H1 (cell line): ENCODE data around the gene GNAQ. TPM values are rescaled to one million over a fixed set of nuclear protein-coding genes. Genes with fewer than 3 reads are reported as not detected.

ENCODE experiments used
- CTCF ChIA-PET: fragments of 300-600 bp; sonication (Branson Sonifier 250); formaldehyde crosslinking; loops from one replicate; lab custom pipeline; 2021; ENCODE audit not compliant: partially characterized antibody; lab: Charles Lee
- POLR2A ChIA-PET: fragments of 300-600 bp; sonication (Branson Sonifier 250); formaldehyde crosslinking; loops from one replicate; lab custom pipeline; 2021; ENCODE audit warnings: inconsistent platforms; ENCODE audit not compliant: partially characterized antibody; lab: Charles Lee
- DNase-seq, 2 experiments: peaks; one replicate each; pipeline versions ENCODE4 v3.0.0 to v3.0.0-alpha.2; 2010 to 2022; ENCODE audit warnings: low spot score in 2 of 2, low read depth in 1 of 2, mixed read lengths in 1 of 2
- FAIRE-seq: peaks from 2 replicates; lab custom pipeline; 2011; peaks lifted over from hg19 to GRCh38; lab: Jason Lieb, UNC
- H2AFZ ChIP-seq: 2 replicates; pipeline ENCODE4 v1.8.1; 2012; ENCODE audit warnings: low read length, inconsistent platforms
- H2AK5ac ChIP-seq: 2 replicates; pipeline ENCODE4 v1.6.1; 2013; ENCODE audit warnings: low read depth, low read length
- H2BK120ac ChIP-seq: replicated peaks from 2 replicates; pipeline ENCODE3; 2013; ENCODE audit warnings: low read depth, low read length, inconsistent platforms
- H2BK12ac ChIP-seq: 2 replicates; pipeline ENCODE4 v1.6.1; 2013; ENCODE audit warnings: low read depth, low read length
- H2BK15ac ChIP-seq: 2 replicates; pipeline ENCODE4 v1.6.1; 2013; ENCODE audit warnings: low read length
- H2BK20ac ChIP-seq: 2 replicates; pipeline ENCODE4 v1.6.1; 2013; ENCODE audit warnings: low read length
- H2BK5ac ChIP-seq: 2 replicates; pipeline ENCODE4 v1.6.1; 2013; ENCODE audit warnings: low read depth, low read length
- H3K14ac ChIP-seq: 2 replicates; pipeline ENCODE4 v1.6.1; 2013; ENCODE audit warnings: inconsistent platforms; ENCODE audit not compliant: insufficient read length
- H3K18ac ChIP-seq: 2 replicates; pipeline ENCODE4 v1.6.1; 2013; ENCODE audit warnings: low read length; ENCODE audit errors: extremely low read depth
- H3K23ac ChIP-seq: 2 replicates; pipeline ENCODE4 v1.6.1; 2013; ENCODE audit warnings: inconsistent platforms; ENCODE audit not compliant: insufficient read length
- H3K23me2 ChIP-seq: 2 replicates; pipeline ENCODE4 v1.6.1; 2013; ENCODE audit warnings: low read depth, low read length
- H3K27ac ChIP-seq: 2 replicates; pipeline ENCODE4 v1.6.1; 2011; ENCODE audit warnings: low read depth, low read length, inconsistent platforms
- H3K27me3 ChIP-seq, 4 experiments: replicated peaks in 1 of 4; 1 replicate in 1 of 4; 2 replicates in 3 of 4; pipeline versions ENCODE4 v1.6.1 to v1.8.1; 2011 to 2013; ENCODE audit warnings: low read length in 3 of 4, mild to moderate bottlenecking in 3 of 4, inconsistent platforms in 2 of 4, mixed read lengths in 2 of 4, moderate library complexity in 1 of 4; ENCODE audit not compliant: control insufficient read depth in 3 of 4, insufficient read depth in 3 of 4; ENCODE audit errors: extremely low read depth in 1 of 4
- H3K36me3 ChIP-seq, 4 experiments: 2 replicates each; pipeline versions ENCODE4 v1.6.1 to v1.8.1; 2011 to 2013; ENCODE audit warnings: mild to moderate bottlenecking in 4 of 4, low read length in 3 of 4, moderate library complexity in 2 of 4, control low read depth in 1 of 4, inconsistent platforms in 1 of 4; ENCODE audit not compliant: insufficient read depth in 4 of 4, control insufficient read depth in 2 of 4
- H3K4ac ChIP-seq: replicated peaks from 2 replicates; pipeline ENCODE3; 2013; ENCODE audit warnings: low read length, low read depth, mixed read lengths, inconsistent platforms; ENCODE audit not compliant: insufficient read length
- H3K4me1 ChIP-seq, 4 experiments: replicated peaks in 1 of 4; 1 replicate in 1 of 4; 2 replicates in 3 of 4; pipeline versions ENCODE4 v1.6.1 to v1.8.1; 2011 to 2013; ENCODE audit warnings: low read length in 3 of 4, inconsistent platforms in 2 of 4, mixed read lengths in 1 of 4; ENCODE audit not compliant: insufficient read depth in 4 of 4, control insufficient read depth in 3 of 4
- H3K4me2 ChIP-seq, 2 experiments: 2 replicates each; pipeline versions ENCODE4 v1.6.1 to v1.8.1; 2011 to 2013; ENCODE audit warnings: low read depth in 2 of 2, low read length in 2 of 2, control low read depth in 1 of 2, inconsistent platforms in 1 of 2, mild to moderate bottlenecking in 1 of 2; ENCODE audit not compliant: insufficient read depth in 1 of 2
- H3K4me3 ChIP-seq, 4 experiments: fragments of 200-600, 300-600 bp in 1 of 4; sonication (generic), shearing (Covaris generic), sonication (Bioruptor Twin) in 1 of 4; 2 replicates each; pipeline versions ENCODE4 v1.5.1 to v1.8.1; 2011 to 2016; ENCODE audit warnings: low read length in 4 of 4, low read depth in 3 of 4, control low read depth in 2 of 4, inconsistent platforms in 2 of 4, mild to moderate bottlenecking in 2 of 4, mixed read lengths in 1 of 4, moderate library complexity in 1 of 4; ENCODE audit not compliant: insufficient read depth in 2 of 4; ENCODE audit errors: extremely low read depth in 1 of 4
- H3K56ac ChIP-seq: replicated peaks from 2 replicates; pipeline ENCODE3; 2013; ENCODE audit warnings: low read depth, mild to moderate bottlenecking, mixed read lengths, low read length, inconsistent platforms; ENCODE audit not compliant: insufficient read length
- H3K79me1 ChIP-seq: 2 replicates; pipeline ENCODE4 v1.6.1; 2013; ENCODE audit warnings: low read depth, low read length, control low read depth
- H3K79me2 ChIP-seq, 2 experiments: 2 replicates each; pipeline versions ENCODE4 v1.6.1 to v1.8.1; 2012 to 2013; ENCODE audit warnings: low read length in 2 of 2, mild to moderate bottlenecking in 2 of 2, inconsistent platforms in 1 of 2; ENCODE audit not compliant: insufficient read depth in 2 of 2, control insufficient read depth in 1 of 2
- H3K9ac ChIP-seq, 4 experiments: replicated peaks in 1 of 4; 1 replicate in 1 of 4; 2 replicates in 3 of 4; pipeline versions ENCODE4 v1.6.1 to v1.8.1; 2011 to 2013; ENCODE audit warnings: low read depth in 3 of 4, low read length in 3 of 4, control low read depth in 2 of 4, mild to moderate bottlenecking in 2 of 4, moderate library complexity in 2 of 4, inconsistent platforms in 1 of 4; ENCODE audit errors: extremely low read depth in 1 of 4
- H3K9me3 ChIP-seq, 2 experiments: 2 replicates each; pipeline versions ENCODE4 v1.6.1 to v1.8.1; 2012 to 2013; ENCODE audit warnings: mild to moderate bottlenecking in 2 of 2, moderate library complexity in 2 of 2, control low read depth in 1 of 2, inconsistent platforms in 1 of 2, low read depth in 1 of 2, low read length in 1 of 2, mixed read lengths in 1 of 2; ENCODE audit not compliant: insufficient read depth in 2 of 2
- H4K20me1 ChIP-seq, 2 experiments: replicated peaks in 1 of 2; 2 replicates each; pipeline versions ENCODE3 to v1.8.1; 2011 to 2013; ENCODE audit warnings: inconsistent platforms in 2 of 2, low read length in 2 of 2, mild to moderate bottlenecking in 1 of 2; ENCODE audit not compliant: insufficient read depth in 2 of 2, control insufficient read depth in 1 of 2
- H4K5ac ChIP-seq: 2 replicates; pipeline ENCODE4 v1.6.1; 2013; ENCODE audit warnings: low read length, low read depth, mixed read lengths, inconsistent platforms; ENCODE audit not compliant: insufficient read length
- H4K8ac ChIP-seq: 2 replicates; pipeline ENCODE4 v1.8.0; 2013; ENCODE audit warnings: mild to moderate bottlenecking, moderate library complexity, low read length, inconsistent platforms; ENCODE audit not compliant: insufficient read depth; ENCODE audit errors: extremely low read depth
- H4K91ac ChIP-seq: replicated peaks from 2 replicates; pipeline ENCODE3; 2013; ENCODE audit warnings: low read length, mixed read lengths, inconsistent platforms; ENCODE audit not compliant: insufficient read length
- CBX8 ChIP-seq: fragments of 300-800, 300-1000 bp; sonication (generic); IDR thresholded peaks from 2 replicates; pipeline ENCODE4 v1.7.1; 2016; ENCODE audit warnings: low read depth, low read length, borderline replicate concordance
- EZH2 ChIP-seq: fragments of 200-600 bp; sonication (generic); IDR thresholded peaks from 2 replicates; pipeline ENCODE4 v1.7.1; 2012; ENCODE audit warnings: low read depth, mild to moderate bottlenecking, moderate library complexity, low read length, inconsistent platforms; ENCODE audit not compliant: severe bottlenecking
- YY1 ChIP-seq: IDR thresholded peaks from 2 replicates; pipeline ENCODE4 v1.6.1; 2011; ENCODE audit warnings: low read depth, mild to moderate bottlenecking, low read length
- WGBS, 2 experiments: shearing (Covaris generic) in 1 of 2; methylation state at CpG; one replicate each; pipeline versions ENCODE4 v1.1.6 to v1.1.7; 2013 to 2015; ENCODE audit warnings: low lambda C conversion rate in 2 of 2, mixed read lengths in 2 of 2, inconsistent platforms in 1 of 2, low coverage in 1 of 2, missing lambda C conversion rate in 1 of 2; ENCODE audit not compliant: insufficient replicate concordance in 2 of 2, insufficient coverage in 1 of 2, insufficient read length in 1 of 2; ENCODE audit errors: extremely low coverage in 1 of 2, missing lambda C conversion rate in 1 of 2; 5-methylcytosine and 5-hydroxymethylcytosine counted together
- polyA plus RNA-seq, 7 experiments: library from polyadenylated mRNA; depleted of rRNA in 3 of 7; stranded (reverse) in 5 of 7; unstranded in 2 of 7; fragments of >200 nt in 5 of 7; fragments of 200-250 nt in 2 of 7; gene quantifications; 1 replicate in 5 of 7; 2 replicates in 1 of 7; 4 replicates in 1 of 7; pipeline versions ENCODE4 v1.2.1 to v1.2.3, GENCODE V29; 2011 to 2013; ENCODE audit warnings: missing spikeins in 2 of 7, mixed read lengths in 2 of 7
- total RNA-seq: library from RNA; stranded (reverse); fragmentation: NEBNext Ultra II Directional; extraction: Animal tissue kit (Norgen Biotek cat#: 25700); gene quantifications from 2 replicates; pipeline ENCODE4 v1.2.1, GENCODE V29; 2021

Gene GNAQ
- total and polyA plus RNA-seq, 2 of the 8 experiments (the other 6 are each of a cell fraction or from before 2014, with no cell fraction given) = 22.8 to 63.8 TPM

DNA sequence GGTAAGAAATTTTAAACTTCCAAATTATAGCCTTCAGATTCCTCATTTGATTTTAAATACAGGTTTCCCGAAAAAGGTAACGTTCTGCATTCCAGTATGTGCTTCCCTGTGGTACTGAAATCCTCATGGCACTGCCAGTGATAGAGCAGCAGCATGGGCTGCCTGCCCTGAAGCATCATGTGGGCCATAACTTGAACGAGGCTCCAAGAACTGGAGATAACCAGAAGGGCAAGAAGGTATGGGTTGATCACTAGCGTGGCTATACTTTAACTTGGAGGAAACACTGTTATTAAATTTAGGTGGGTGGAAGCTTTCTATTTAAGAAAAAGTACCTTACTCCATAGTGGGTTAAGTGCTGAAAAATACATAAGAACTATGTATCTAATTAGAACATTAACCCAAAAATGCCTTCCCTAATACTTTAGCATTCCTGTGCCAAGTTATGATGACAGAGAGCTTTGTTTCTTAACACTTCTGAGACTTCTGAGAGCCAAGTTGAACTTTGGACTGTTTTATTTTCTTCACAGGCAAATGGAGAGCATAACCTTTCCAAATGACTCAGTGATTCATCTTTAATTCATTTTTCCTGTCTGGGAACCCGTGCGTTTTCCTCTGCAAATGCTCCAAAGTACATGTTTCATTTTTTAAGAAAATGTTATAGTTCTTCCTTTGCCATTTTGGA, 192.0 kb downstream of the GNAQ start:
- Histone ChIP-seq H2BK120ac (no peak overlapping the region), H3K23ac (no peak overlapping the region), H2BK12ac (no peak overlapping the region), H3K9me3 (no peaks in the 10 kb centered on the region), H3K9ac (no peak overlapping the region), H2AFZ (no peak overlapping the region), H3K27ac (no peak overlapping the region), H3K56ac (no peak overlapping the region), H3K23me2 (no peaks in the 10 kb centered on the region), H2BK5ac (no peak overlapping the region), H2BK20ac (no peak overlapping the region), H3K27me3 (no peaks in the 10 kb centered on the region), H3K14ac (no peak overlapping the region), H4K8ac (no peak overlapping the region), H3K36me3 (no peaks in the 10 kb centered on the region), H2AK5ac (no peak overlapping the region)
- WGBS, 2 experiments = 75% methylated on average over 6 of the region's 6 CpGs; no CpG with 5 or more reads in 1 of the 2 experiments
- TF ChIP-seq EZH2 (no peak), YY1 (no peak), CBX8 (no peak)
- TF ChIP-seq, all 59 proteins: peak for 0
- Histone ChIP-seq H3K4me3 (no peak overlapping the region), H3K4ac (no peak overlapping the region), H4K20me1 (no peaks in the 10 kb centered on the region), H4K91ac (no peak overlapping the region), H3K4me1 (no peaks in the 10 kb centered on the region), H3K79me2 (no peaks in the 10 kb centered on the region), H3K18ac (no peak overlapping the region), H2BK15ac (no peak overlapping the region), H3K79me1 (no peaks in the 10 kb centered on the region; the same call in 1 of the 2 replicates), H3K4me2 (no peak overlapping the region), H4K5ac (no peak overlapping the region)
- no peak for DNase-seq
- FAIRE-seq = no peak
- ChIA-PET CTCF (interaction anchor here (1.3 kb wide), 1 partner anchor 275 kb away, joined by 3 read pairs; no protein-coding TSS in a partner anchor), POLR2A (no interaction called here)
